ENCODE data around the gene ADM2.

ADM2 gene

DNA sequence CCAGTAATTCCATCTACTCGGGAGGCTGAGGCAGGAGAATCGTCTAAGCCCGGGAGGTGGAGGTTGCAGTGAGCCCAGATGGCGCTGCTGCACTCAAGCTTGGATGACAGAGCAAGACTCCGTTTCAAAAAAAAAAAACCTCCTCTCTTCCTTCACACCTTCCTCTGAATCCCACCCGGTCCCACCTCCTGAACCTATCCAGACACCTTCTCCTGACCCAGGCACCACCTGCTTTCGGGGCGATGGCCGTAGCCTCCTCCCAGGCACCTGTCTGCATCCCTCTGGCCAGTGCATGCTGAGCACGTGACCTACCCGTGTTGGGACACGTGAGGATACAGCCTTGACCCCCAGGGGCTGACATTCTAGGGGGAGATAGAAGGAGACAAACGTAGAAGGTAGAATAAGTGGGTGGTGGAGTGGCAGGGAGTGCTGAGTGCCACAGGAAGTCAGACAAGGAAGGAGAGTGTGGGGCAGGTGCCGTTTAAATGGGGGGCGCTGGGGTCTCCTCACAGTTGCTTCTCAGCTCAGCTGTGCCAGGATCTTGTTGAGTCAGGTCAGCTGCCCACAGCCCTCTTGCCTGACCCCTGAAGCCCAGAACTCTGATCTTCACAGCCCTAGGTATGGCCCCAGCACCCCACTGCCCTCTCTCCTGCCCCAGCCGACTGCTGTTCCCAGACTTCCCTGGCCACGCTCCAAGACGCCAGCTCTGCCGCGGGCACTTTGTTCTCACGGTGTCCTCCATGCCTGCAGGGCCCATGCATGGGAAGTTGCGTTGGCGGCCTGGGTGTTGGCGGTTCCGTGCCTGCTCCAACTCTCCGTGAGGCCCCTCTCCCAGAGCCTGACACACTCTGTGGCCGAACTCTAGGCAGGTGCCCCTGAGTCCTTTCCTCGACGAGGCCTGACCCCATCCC is 4.1 kb downstream of the ADM2 start:
- no peak for FAIRE-seq

DNA sequence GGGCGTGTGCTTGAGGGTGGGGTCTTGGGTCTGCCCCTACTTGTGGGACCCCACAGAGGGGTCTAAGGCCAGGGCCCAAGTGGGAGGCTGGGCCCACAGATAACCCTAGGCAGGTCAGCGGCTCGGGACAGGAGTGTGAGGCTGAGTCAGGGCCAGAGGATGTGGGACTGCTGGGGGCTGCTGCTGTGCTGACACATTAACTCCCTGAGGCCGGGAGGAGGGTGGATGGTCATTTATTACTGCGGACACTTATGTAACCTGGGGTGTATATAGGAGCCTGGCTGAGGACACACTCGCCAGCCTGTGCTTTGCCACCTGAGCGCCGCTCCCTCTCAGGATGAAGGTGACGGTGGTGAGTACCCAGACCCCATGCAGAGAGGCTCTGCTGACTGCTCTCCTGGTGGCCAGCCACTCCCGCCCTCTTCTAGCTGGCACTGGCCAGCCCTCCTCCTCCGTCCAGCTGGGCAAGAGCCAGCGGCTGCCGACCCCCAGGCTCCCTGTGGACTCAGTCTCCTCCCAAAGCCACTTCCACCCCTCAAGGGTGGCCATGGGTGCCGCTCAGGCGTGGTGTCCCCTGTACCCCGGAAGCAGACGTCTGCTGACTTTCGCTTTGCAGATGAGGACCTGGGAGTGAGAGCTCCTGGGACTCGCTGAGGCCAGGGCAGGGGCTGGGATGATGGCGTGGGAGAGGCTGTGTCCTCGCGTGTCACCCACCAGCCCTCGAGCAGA is 5.4 kb downstream of the ADM2 start, which contains the start of gene MIOX:
Gene MIOX, plus strand, starts transcription at position 299 of the 729 bp plus-strand sequence. Its CDS starts 39 bp downstream, at position 338.
- FAIRE-seq: no peak

DNA sequence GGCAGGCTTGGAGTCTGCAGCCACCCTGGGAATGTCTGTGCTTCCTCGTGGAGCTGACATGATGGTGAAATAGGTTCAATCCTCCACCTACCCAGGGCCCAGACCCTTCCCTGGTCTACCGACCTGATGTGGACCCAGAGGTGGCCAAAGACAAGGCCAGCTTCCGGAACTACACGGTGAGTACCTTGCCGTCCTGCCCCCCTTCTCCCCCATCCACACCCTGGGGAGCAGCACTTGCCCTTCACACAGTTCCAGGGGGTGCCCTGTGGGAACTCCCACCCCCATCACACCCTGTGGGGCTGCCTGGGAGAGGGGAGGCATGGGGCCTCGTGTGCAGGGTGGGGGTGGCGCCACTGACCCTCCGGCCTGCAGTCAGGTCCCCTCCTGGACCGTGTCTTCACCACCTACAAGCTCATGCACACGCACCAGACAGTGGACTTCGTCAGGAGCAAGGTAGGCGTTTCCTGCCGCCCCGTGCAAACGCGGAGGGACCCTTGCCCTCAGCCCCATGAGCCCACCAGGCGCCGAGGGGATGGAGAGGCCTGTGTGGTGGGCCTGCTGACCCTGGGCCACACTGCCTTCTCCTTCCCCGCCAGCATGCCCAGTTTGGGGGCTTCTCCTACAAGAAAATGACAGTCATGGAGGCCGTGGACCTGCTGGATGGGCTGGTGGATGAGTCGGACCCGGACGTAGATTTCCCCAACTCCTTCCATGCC is 6.1 kb downstream of the ADM2 start:
- no peak for FAIRE-seq

DNA sequence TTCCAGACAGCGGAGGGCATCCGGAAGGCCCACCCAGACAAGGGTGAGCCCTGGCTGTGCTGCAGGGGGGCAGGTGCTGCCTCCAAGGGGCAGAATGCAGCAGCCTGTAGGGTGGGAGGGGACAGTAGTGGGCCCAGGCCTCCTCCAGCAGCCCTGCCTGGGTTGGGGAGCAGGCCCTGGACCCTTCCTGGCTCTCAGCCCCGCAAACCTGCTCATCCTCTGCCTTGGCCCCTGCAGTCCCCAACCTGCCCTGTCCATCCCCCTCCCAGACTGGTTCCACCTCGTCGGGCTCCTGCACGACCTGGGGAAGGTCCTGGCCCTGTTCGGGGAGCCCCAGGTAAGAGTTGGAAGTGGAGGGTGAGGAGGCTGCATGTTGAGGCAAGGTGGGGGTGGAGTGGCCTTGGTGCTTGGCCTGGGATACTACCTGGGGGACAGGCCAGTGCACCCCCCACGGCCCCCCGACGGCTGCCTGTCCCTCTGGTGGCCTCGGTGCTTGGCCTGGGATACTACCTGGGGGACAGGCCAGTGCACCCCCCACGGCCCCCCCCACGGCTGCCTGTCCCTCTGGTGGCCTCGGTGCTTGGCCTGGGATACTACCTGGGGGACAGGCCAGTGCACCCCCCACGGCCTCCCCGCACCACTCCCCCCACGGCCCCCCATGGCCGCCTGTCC is 6.8 kb downstream of the ADM2 start:
- FAIRE-seq: no peak

DNA sequence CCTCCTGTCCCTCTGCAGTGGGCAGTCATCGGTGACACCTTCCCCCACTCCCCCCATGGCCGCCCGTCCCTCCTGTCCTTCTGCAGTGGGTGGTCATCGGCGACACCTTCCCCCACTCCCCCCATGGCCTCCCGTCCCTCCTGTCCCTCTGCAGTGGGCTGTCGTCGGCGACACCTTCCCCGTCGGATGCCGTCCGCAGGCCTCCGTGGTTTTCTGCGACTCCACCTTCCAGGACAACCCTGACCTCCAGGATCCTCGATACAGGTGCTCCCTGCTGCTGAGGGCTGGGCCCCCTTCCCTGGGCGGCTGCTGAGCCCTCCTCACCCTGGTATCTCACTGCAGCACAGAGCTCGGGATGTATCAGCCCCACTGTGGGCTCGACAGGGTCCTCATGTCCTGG is 7.5 kb downstream of the ADM2 start:
- FAIRE-seq: no peak

DNA sequence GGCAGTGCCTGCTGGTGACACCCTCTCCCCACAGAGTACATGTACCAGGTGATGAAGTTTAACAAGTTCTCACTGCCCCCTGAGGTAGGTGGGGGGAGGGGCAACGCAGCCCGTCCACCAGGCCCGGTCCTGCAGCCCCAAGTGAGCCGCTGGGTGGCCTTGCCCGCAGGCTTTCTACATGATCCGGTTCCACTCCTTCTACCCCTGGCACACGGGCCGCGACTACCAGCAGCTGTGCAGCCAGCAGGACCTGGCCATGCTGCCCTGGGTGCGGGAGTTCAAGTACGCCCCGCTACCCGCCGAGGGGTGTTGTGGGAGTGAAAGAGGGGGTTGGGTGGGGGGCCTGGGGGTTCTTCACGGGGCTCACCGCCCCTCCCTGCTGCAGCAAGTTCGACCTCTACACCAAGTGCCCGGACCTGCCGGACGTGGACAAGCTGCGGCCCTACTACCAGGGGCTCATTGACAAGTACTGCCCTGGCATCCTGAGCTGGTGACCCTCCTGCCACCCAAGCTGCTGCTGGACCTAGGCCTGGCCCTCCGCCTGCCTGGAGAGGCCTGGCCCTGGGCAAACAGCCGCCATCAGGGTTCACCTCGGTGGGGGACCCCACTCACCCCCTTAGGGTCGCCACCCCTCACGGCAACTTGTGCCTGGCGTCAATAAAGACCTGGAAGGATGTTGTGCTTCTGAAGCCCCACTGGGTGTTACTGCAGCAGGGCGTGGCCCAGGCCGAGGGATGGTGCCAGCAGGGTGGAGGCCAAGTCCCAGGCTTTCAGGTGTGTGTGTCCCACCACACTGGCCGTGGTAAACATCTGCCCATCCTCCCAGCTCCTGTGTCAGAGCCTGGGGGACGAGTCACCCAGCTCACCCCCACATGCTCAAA is 8.3 kb downstream of the ADM2 start:
- FAIRE-seq: no peak

DNA sequence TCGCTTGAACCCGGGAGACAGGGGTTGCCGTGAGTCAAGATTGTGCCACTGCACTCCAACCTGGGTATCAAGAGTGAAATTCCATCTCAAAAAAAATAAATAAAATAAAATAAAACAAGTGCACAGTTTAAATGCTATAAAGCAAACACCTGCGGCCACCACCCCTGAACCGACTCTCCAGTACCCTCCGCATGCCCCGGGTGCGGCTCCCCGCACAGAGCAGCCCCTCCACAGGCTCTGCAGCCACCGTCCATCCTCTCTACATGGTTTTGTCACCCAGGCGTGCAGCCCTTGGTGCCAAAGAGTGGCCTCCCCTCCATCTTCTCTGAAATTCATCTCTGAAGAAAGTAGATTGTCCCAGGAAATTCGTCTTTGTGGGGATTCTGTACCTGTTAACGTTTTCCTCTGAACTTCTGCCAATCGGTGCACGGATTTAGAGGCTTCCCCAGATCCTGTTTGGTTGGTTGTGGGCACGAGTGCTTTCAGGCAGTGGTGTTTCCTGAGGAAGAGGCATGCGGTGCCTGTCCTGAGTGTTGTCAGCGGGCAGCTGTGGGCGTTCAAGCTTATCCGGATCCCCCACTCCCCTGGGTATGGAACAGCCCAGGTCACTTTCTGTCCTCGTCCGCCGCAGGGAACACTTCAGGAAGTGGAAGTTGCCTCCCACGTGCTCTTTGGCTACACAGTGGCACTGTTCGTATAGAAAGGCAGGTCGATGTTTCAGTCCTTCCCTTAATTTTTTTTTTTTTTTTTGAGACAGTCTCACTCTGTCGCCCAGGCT is 9.4 kb downstream of the ADM2 start:
- no peak for FAIRE-seq

DNA sequence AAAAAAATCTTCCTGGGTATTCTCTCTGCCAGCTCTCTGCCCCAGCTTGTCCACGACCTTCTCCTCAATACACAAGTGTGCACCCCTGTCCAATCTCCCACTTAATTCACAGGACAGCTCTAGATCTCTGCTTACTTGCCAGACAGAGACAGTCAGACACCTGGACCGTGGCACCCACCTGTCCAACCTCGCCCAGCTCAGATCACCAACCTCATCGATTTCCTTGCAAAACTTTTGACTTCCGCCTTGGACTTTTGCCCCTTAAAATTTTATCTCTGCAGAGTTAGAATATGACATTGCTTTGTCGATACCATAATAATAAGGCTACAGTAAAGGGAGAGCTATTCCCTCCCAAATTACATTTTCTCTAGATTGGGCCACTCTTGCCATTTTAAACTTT is 15.8 kb downstream of the ADM2 start:
- no peak for FAIRE-seq

DNA sequence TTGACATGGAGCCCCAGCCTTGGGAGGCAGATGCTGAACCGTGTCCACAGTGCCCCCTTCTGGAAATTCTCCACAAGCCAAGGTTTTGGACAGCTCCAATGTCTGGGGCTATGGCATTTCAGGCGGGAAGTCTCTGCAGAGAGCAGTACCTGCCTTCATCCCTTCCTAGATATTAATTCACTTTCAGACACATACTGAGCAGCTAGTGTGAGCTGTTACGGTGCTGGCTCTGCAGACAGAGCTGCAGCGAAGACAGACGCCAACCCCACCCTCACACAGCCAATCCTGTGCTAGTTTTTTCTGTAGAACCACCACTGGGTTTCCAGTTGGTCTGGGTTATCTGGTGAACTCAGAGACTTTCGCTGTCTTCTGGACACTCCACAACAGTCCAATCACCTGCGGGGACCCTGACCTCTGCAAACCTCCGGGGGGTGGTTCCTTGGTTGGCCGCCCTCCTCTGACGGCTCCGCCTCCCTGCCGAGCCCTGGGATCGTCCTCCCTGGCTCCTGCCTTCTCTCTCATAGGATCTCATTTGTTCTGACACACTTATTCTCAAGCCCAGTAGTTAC is 17.1 kb downstream of the ADM2 start:
- peak; percentile 57 for FAIRE-seq

DNA sequence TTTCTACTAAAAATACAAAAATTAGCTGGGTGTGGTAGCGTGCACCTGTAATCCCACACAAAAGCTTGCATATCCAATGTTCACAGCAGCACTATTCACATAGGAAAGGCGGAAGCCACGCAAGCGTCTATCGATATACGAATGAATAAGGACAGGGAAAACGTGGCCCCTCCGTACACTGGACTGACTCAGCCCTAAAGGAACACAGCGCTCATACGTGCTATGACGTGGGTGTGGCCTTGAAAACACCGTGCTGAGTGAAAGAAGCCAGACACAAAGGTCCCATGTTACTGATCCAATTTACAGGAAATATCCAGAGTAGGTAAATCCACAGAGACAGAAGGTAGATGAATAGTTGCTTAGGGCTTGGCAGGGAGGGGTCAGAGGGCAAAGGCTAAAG is 19.1 kb downstream of the ADM2 start:
- FAIRE-seq: no peak

DNA sequence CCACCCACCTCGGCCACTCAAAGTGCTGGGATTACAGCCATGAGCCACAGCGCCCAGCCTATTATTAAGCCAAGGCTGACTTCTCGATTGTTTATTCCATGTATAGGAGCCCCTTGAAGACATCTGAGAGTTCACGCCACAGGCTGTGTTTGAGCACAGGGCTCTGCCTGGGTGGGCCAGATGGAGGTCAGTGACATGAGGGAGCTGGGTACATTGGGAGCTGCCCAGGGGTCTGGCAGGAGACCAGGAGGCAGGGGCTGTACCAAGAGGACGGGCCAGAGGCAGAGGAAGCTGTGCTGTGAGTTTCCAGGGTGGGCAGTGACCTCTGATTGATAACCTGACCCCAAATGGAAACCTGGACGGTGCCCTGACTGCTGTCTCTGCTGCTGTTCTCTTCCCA is 20.8 kb downstream of the ADM2 start:
- no peak for FAIRE-seq

DNA sequence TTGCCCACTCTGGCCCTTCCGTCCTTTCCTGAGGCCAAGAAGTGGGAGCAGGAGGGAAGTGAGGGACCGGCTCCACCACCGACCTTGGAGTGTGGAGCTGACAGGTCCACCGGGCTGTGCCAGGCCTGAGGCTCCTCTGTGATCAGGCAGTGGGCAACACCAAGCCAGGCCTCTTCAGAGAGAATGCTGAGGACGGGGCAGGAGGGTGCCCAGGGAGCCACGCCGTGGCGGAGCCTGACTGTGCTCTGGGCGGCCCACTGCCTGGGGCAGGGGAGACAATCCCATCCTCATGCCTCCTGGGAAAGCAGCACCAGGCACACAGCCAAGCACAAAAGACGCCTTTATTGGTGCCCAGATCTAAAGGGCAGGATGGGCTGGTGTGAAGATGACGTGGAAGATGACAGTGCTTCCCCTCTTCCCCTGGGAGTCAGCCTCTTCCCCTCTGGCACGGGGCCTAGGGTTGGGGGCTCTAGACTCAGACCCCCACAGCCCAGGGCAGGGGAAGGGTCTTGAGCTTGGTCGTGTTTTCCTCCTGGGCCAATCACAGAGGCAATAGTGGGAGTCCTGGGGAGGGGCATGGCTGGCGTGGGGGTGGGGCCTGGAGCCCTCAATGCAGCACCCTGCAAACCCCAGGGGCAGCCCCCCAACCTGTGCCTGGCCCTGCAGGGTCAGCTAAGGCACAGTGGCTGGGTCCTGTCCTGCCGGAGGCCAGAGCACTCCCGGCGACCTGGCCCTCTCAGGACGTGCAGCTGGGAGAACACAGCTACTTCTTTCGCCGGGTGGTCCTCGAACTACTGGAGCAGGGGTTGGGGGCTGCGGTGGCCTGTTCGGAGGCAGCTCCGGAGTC is 21.5 kb downstream of the ADM2 start:
- no peak for FAIRE-seq

DNA sequence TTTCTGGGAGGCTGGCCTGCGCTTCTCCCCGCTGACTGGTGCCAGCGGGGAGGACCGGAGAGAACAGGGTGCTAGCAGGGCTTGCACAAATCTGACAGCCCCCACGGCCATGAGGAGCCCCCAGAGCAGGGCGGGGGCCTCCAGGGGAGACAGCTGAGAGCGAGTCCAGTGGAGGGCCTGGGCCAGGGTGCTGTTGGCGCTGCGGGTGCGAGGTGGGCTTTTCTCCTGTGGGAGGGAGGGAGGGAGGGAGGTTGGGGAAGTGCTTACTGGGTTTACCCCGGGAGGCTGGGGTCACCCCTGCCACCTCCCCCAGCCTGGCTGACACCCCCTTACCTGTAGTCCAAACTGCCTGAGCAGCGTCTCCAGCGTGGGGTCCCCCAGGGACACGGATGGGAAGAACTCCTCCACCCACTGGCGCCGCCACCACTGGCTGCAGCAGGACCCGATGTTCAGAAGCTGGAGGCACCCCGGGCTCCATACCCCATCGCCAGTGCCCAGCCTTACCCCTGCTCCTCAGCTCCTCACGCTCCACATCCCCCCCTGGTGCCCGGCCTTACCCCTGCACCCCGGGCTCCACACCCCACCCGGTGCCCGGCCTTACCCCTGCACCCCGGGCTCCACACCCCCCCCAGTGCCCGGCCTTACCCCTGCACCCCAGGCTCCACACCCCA is 22.3 kb downstream of the ADM2 start:
- no peak for FAIRE-seq

DNA sequence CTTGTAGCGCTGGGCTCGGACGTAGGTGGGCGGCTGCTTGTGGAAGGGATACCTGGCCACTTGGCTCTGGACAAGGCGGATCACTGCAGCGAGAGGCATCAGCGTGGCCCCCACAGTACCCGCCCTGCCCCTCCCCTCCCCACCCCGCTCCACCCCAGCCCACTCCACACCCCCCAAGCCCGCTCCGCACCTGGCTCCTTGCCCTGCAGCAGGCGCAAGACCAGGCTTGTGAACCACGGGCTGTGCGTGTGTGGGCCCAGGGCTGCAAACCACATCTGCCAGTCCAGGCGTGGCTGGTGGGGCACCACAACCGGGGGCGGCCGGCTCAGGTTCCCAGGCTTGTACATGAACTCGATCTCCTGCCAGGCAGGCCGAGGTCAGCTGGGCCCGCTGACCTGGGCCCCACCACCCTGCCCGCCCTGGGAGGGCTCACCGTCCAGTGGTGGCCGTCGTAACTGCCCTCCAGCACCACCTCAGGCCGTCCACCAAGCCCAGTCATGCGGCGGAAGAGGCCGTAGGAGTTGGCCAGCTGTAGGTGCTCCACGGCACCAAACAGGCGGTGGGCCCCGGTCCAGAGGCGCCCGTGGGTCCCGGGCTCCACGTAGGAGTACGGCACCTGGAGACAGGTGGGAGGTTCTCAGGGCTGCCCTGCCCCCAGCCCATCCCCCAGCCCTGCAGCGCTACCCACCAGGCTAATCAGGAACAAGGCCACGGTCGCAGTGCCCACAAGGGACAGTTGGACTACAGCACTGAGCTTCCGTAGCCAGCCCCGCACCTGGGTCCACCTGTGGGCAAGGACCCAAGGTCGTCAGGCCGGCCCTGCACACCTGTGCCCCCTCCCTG is 23.2 kb downstream of the ADM2 start:
- FAIRE-seq: no peak

DNA sequence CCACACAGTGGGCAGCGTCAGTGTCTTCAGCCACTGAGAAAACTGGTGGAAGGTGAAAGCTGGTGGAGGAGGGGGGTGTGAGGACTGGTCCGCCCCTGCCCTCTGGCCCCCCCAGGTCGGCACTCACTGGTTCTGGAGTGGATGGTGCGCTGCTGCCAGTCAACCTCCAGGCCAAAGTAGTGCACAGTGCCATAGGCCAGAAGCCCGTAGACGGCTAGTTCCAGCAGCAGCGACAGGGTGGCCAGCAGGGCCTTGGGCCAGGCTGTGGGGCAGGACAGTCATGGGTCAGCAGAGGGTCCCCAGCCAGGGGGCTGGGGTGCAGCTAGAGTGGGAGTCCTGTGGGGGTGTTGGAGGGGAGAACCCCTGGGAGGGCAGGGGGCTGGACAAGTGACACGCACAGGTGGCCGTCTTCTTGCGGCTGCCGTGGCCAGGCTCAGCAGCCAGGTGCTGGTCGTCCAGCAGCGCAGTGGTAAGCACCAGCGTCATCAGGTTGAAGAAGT is 24.0 kb downstream of the ADM2 start:
- FAIRE-seq: no peak

DNA sequence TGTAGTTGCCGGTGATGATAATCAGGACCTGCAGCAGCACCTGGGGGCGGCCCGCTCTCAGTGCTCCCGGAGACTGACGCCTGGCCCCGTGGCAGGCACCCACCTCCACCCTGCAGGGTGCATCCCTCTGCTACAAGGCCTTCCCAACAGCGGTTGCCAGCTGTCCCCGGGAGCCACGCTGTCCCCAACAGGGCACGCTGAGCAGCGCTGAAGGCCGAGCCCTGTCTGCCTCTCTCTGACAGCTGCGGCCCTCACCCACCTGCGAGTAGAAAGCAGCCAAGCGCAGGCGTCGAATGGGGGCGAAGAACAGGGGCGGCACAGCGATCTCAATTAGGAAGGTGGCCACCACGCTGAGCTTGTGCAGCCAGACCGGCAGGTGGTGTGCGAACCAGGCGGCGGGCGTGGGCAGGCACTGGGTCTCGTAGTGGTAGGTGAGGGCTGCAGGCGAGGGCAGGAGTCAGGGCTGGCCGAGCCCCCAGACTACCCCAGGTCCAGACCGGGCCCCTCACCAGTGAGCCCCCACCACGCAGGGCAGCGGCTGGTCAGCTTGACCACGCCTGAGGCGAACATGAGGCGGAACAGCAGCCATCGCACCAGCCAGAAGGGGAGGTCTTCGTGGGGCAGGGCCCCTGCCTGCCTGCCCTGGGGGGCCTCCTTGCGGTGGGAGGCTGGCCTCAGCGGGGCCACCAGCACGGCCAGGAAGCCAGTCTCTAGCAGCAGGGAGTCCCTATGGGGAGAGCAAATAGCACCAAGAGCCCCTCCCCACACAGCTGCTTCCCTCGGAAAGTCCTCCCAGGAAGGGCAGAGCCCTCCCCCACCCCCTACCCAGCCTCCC is 24.6 kb downstream of the ADM2 start:
- no peak for FAIRE-seq
